ENCODE results near the gene MLH1.

Gene MLH1

GRCh38 chr3:37015642-37016041 is 22.3 kb downstream of the MLH1 start:
- no peak overlapping the region for H2AFZ ChIP-seq (ENCODE audit: low read length)
- no peaks in the 10 kb centered on the region for H4K20me1 ChIP-seq (ENCODE audit: insufficient read depth, low read length)
- H3K36me3 ChIP-seq (replicated peaks; ENCODE audit: insufficient read depth, low read length), result peaks cover 3% of the 10 kb centered on the region; the same call in 1 of the 2 replicates
- H3K27ac ChIP-seq (ENCODE audit: low read length), result no peak overlapping the region
- no peak overlapping the region for H3K4me3 ChIP-seq (ENCODE audit: low read length)
- no peak for TF ChIP-seq EZH2 (optimal IDR thresholded peaks at IDR 0.05; ENCODE audit: low read depth, low read length)
- no peak for TF ChIP-seq EZH2phosphoT487 (IDR thresholded peaks at IDR 0.05; ENCODE audit: low read length)
- TF ChIP-seq CTCF (IDR thresholded peaks at IDR 0.05; ENCODE audit: low read length), result no peak
- no peaks in the 10 kb centered on the region for H3K4me1 ChIP-seq (ENCODE audit: low read length)
- no peaks in the 10 kb centered on the region for H3K79me2 ChIP-seq (ENCODE audit: low read length)
- H3K27me3 ChIP-seq (replicated peaks; ENCODE audit: insufficient read depth, low read length), result no peaks in the 10 kb centered on the region
- no peaks in the 10 kb centered on the region for H3F3A ChIP-seq (ENCODE audit: insufficient read depth, low read length)
- H3K9me2 ChIP-seq (replicated peaks; ENCODE audit: insufficient read depth, low read length), result no peaks in the 10 kb centered on the region
- DNase-seq, result no peak
- no peaks in the 10 kb centered on the region for H3K9me3 ChIP-seq (replicated peaks; ENCODE audit: insufficient read depth, low read length)
- no peak overlapping the region for H3K4me2 ChIP-seq (ENCODE audit: low read depth, low read length)
- no peak overlapping the region for H3K9ac ChIP-seq (ENCODE audit: low read length)

GRCh38 chr3:37016903-37017302 is 23.6 kb downstream of the MLH1 start:
- no peak for DNase-seq
- H3K27ac ChIP-seq (ENCODE audit: low read length), result no peak overlapping the region
- H3K4me2 ChIP-seq (ENCODE audit: low read depth, low read length), result no peak overlapping the region
- H3K9me2 ChIP-seq (replicated peaks; ENCODE audit: insufficient read depth, low read length), result no peaks in the 10 kb centered on the region
- no peak overlapping the region for H2AFZ ChIP-seq (ENCODE audit: low read length)
- H3K27me3 ChIP-seq (replicated peaks; ENCODE audit: insufficient read depth, low read length), result no peaks in the 10 kb centered on the region
- peaks cover 3% of the 10 kb centered on the region; the same call in 1 of the 2 replicates for H3K36me3 ChIP-seq (replicated peaks; ENCODE audit: insufficient read depth, low read length)
- TF ChIP-seq EZH2 (optimal IDR thresholded peaks at IDR 0.05; ENCODE audit: low read depth, low read length) (no peak), CTCF (IDR thresholded peaks at IDR 0.05; ENCODE audit: low read length) (no peak)
- no peak overlapping the region for H3K9ac ChIP-seq (ENCODE audit: low read length)
- no peaks in the 10 kb centered on the region for H3K79me2 ChIP-seq (ENCODE audit: low read length)
- no peak overlapping the region for H3K4me3 ChIP-seq (ENCODE audit: low read length)
- H4K20me1 ChIP-seq (ENCODE audit: insufficient read depth, low read length), result no peaks in the 10 kb centered on the region
- no peaks in the 10 kb centered on the region for H3F3A ChIP-seq (ENCODE audit: insufficient read depth, low read length)
- no peaks in the 10 kb centered on the region for H3K4me1 ChIP-seq (ENCODE audit: low read length)
- no peaks in the 10 kb centered on the region for H3K9me3 ChIP-seq (replicated peaks; ENCODE audit: insufficient read depth, low read length)

- no peak overlapping the region for H3K4me3 ChIP-seq (ENCODE audit: low read length)
- no peaks in the 10 kb centered on the region for H3K79me2 ChIP-seq (ENCODE audit: low read length)
- no peak overlapping the region for H3K9ac ChIP-seq (ENCODE audit: low read length)
- peaks cover 3% of the 10 kb centered on the region; the same call in 1 of the 2 replicates for H3K36me3 ChIP-seq (replicated peaks; ENCODE audit: insufficient read depth, low read length)
- DNase-seq, result no peak
- H2AFZ ChIP-seq (ENCODE audit: low read length), result no peak overlapping the region
- TF ChIP-seq EZH2 (optimal IDR thresholded peaks at IDR 0.05; ENCODE audit: low read depth, low read length) (no peak), EZH2phosphoT487 (IDR thresholded peaks at IDR 0.05; ENCODE audit: low read length) (no peak), CTCF (IDR thresholded peaks at IDR 0.05; ENCODE audit: low read length) (no peak)
- H3F3A ChIP-seq (ENCODE audit: insufficient read depth, low read length), result no peaks in the 10 kb centered on the region
- H3K9me2 ChIP-seq (replicated peaks; ENCODE audit: insufficient read depth, low read length), result no peaks in the 10 kb centered on the region
- H3K4me1 ChIP-seq (ENCODE audit: low read length), result no peaks in the 10 kb centered on the region
- no peaks in the 10 kb centered on the region for H3K9me3 ChIP-seq (replicated peaks; ENCODE audit: insufficient read depth, low read length)
- H4K20me1 ChIP-seq (ENCODE audit: insufficient read depth, low read length), result no peaks in the 10 kb centered on the region
- no peak overlapping the region for H3K4me2 ChIP-seq (ENCODE audit: low read depth, low read length)
- no peak overlapping the region for H3K27ac ChIP-seq (ENCODE audit: low read length)
- H3K27me3 ChIP-seq (replicated peaks; ENCODE audit: insufficient read depth, low read length), result no peaks in the 10 kb centered on the region
These were observed 24.4 kb downstream of the MLH1 start for GRCh38 chr3:37017683-37018082.
